A673 (cell line): ENCODE data around the gene TRPV4. TPM values are rescaled to one million over a fixed set of nuclear protein-coding genes. Genes with fewer than 3 reads are reported as not detected.

Experiments used
- BruUV-seq: library from RNA; stranded (reverse); fragments of 400-500 nt; replicated peaks from 2 replicates; lab custom pipeline; 2021; lab: Mats Ljungman, UMichigan
- CTCF ChIA-PET: fragments of 300-600 bp; sonication (Branson Sonifier 250); formaldehyde crosslinking; loops from one replicate; lab custom pipeline; 2022; ENCODE audit warnings: antibody characterized with exemption; lab: Charles Lee
- POLR2A ChIA-PET: fragments of 300-600 bp; sonication (Branson Sonifier 250); formaldehyde crosslinking; loops from one replicate; lab custom pipeline; 2022; ENCODE audit warnings: antibody characterized with exemption; ENCODE audit not compliant: low non-redundant PET; lab: Charles Lee
- DNase-seq: peaks from one replicate; pipeline ENCODE4 v3.0.0-alpha.2; 2015; ENCODE audit warnings: low spot score
- H3K27ac ChIP-seq: fragments of 200-600 bp; sonication (generic); 2 replicates; pipeline ENCODE4 v1.5.1; 2016; ENCODE audit warnings: mixed run types, low read depth, mild to moderate bottlenecking, mixed read lengths, antibody characterized with exemption, low read length; ENCODE audit not compliant: poor library complexity, severe bottlenecking
- H3K27me3 ChIP-seq: fragments of 200-600 bp; sonication (generic); replicated peaks from 2 replicates; pipeline ENCODE4 v1.6.1; 2017; ENCODE audit warnings: mixed run types, low read depth, mild to moderate bottlenecking, mixed read lengths, antibody characterized with exemption, low read length; ENCODE audit not compliant: insufficient read depth, poor library complexity
- H3K36me3 ChIP-seq: fragments of 200-600 bp; sonication (generic); 2 replicates; pipeline ENCODE4 v1.6.1; 2016; ENCODE audit warnings: mixed run types, mild to moderate bottlenecking, mixed read lengths, antibody characterized with exemption, low read length; ENCODE audit not compliant: insufficient read depth, poor library complexity, severe bottlenecking
- H3K4me1 ChIP-seq: fragments of 200-600 bp; sonication (generic); 2 replicates; pipeline ENCODE4 v1.6.1; 2017; ENCODE audit warnings: mixed run types, mild to moderate bottlenecking, mixed read lengths, antibody characterized with exemption, low read length; ENCODE audit not compliant: insufficient read depth, poor library complexity, severe bottlenecking
- H3K4me3 ChIP-seq: fragments of 200-600 bp; sonication (generic); 2 replicates; pipeline ENCODE4 v1.5.1; 2016; ENCODE audit warnings: low read depth, mixed run types, mild to moderate bottlenecking, mixed read lengths, low read length; ENCODE audit not compliant: poor library complexity, severe bottlenecking
- H3K9me3 ChIP-seq: fragments of 200-600 bp; sonication (generic); 2 replicates; pipeline ENCODE4 v1.6.1; 2016; ENCODE audit warnings: mixed run types, low read depth, mild to moderate bottlenecking, mixed read lengths, antibody characterized with exemption, low read length; ENCODE audit not compliant: poor library complexity, severe bottlenecking
- CTCF ChIP-seq: fragments of 300-800, 200-600 bp; sonication (generic); conservative IDR thresholded peaks from 2 replicates; pipeline ENCODE4 v1.5.1; 2017; ENCODE audit warnings: low read depth, mild to moderate bottlenecking, antibody characterized with exemption, low read length, moderate library complexity, mixed read lengths
- EZH2 ChIP-seq: fragments of 200-600 bp; sonication (generic); IDR thresholded peaks from 2 replicates; pipeline ENCODE4 v1.6.1; 2017; ENCODE audit warnings: borderline replicate concordance, low read depth, mild to moderate bottlenecking, mixed read lengths, antibody characterized with exemption, low read length; ENCODE audit not compliant: poor library complexity, severe bottlenecking
- intact Hi-C: fragments of 100-400 bp; cut with micrococcal nuclease; formaldehyde crosslinking; loops from one replicate; pipeline ENCODE4 v1.10.0; 2022; ENCODE audit not compliant: unreplicated experiment
- total RNA-seq: library from RNA; stranded (reverse); gene quantifications from 2 replicates; pipeline ENCODE4 v1.2.3, GENCODE V29; 2021

Gene TRPV4
- total RNA-seq, 1 experiment from 2014 or later = 0.11 TPM

DNA sequence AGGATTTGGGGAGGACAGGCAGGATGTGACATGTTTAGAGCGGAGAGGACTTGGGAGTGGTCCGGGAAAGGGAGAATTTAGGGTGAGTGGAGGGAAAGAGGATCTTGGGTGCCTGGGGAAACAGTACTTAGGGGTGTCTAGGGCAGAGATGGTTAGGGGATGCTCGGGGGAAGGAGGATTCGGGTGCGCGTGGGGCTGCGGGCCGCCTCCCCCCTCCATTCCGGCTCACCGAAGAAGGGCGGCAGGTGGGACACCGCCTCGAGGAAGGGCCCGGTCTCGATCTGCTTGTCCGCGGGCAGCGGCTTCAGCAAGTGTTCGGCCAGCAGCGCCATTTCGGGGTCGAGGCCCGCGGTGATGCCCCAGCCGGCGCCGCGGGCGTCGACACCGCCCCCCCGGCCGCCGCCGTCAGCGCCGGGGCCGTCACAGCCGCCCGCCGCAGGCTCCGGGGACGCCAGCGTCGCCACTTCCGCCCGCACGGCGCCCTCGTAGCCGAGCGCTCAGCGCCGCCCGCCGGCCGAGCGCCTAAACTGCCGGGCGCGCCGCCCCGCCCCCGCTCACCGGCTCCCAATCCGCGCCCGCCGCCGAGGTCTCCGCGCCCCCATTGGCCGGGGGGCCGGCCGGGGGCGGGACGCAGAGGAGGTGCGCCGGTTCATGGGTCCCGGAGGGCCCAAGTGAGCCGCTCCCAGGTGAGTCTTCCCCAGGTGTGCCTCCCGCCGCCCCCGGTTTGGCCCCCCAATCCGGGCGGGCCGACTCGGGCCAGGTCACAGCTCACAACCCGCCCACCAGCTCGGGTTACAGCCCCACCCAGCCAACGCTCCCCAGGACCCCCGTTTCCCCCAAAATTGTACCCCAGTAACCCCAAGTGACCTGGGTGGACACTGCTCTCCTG is 47.1 kb upstream of the TRPV4 start, which contains the start of gene GLTP:
Gene GLTP, minus strand, starts transcription at position 499 of the 889 bp plus-strand sequence. Its CDS starts 167 bp downstream, at position 332.
- Histone ChIP-seq H3K4me1 (peaks cover 5% of the 10 kb centered on the region), H3K4me3 (peak within 1 kb of the TSS; percentile 65), H3K27ac (peak within 1 kb of the TSS; percentile 37), H3K9me3 (no peaks in the 10 kb centered on the region), H3K36me3 (no peaks in the 10 kb centered on the region), H3K27me3 (peaks cover 4% of the 10 kb centered on the region)
- intact Hi-C loops = loop anchor here (1.0 kb wide), 1 partner anchor 75 kb away; no protein-coding TSS in a partner anchor
- BruUV-seq = no TSS peak
- POLR2A ChIA-PET = no interaction called here
- TF ChIP-seq CTCF (no peak; the same call in 1 of the 2 replicates), EZH2 (no peak)
- CTCF ChIA-PET = no interaction called here
- DNase-seq = peak; percentile 91

- H3K9me3 ChIP-seq = no peaks in the 10 kb centered on the region
- ChIA-PET CTCF (no interaction called here), POLR2A (no interaction called here)
- H3K27ac ChIP-seq = peak overlapping the region; percentile 37
- DNase-seq = no peak
- H3K36me3 ChIP-seq = no peaks in the 10 kb centered on the region
- H3K27me3 ChIP-seq = peaks cover 4% of the 10 kb centered on the region
- BruUV-seq = no TSS peak
- peaks cover 5% of the 10 kb centered on the region for H3K4me1 ChIP-seq
- no peak for TF ChIP-seq EZH2
- intact Hi-C loops = loop anchor here (1.0 kb wide), 1 partner anchor 74 kb away; no protein-coding TSS in a partner anchor
- H3K4me3 ChIP-seq = peak overlapping the region; percentile 65
Measured at GRCh38 chr12:109879351-109880042, 46.3 kb upstream of the TRPV4 start.

DNA sequence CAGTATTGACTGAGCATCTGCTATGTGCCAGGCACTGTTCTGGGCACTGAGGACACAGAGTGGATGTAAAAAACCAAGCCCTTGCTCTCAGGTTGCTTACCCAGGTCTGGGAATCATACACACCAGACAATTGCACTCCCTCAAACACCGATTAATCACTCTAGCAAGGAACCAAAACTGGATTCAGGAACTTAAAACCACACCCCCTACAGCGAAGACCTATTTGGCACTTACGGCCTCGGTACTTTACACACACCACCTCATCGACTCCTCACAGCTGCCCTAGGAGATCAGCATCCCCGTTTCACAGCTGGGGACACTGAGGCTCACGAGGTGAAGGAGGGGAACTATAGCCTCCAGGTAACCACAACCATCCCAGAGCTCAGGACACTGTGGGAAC is 45.6 kb upstream of the TRPV4 start:
- Histone ChIP-seq H3K4me3 (peak overlapping the region; percentile 65), H3K36me3 (no peaks in the 10 kb centered on the region), H3K9me3 (no peaks in the 10 kb centered on the region), H3K27me3 (peaks cover 3% of the 10 kb centered on the region), H3K4me1 (peaks cover 5% of the 10 kb centered on the region), H3K27ac (no peak overlapping the region)
- TF ChIP-seq CTCF (no peak), EZH2 (no peak)
- intact Hi-C loops = no loop called here
- no peak for DNase-seq
- ChIA-PET POLR2A (no interaction called here), CTCF (no interaction called here)
- no TSS peak for BruUV-seq
